ENCODE data around the gene MPEG1.

Gene MPEG1

DNA sequence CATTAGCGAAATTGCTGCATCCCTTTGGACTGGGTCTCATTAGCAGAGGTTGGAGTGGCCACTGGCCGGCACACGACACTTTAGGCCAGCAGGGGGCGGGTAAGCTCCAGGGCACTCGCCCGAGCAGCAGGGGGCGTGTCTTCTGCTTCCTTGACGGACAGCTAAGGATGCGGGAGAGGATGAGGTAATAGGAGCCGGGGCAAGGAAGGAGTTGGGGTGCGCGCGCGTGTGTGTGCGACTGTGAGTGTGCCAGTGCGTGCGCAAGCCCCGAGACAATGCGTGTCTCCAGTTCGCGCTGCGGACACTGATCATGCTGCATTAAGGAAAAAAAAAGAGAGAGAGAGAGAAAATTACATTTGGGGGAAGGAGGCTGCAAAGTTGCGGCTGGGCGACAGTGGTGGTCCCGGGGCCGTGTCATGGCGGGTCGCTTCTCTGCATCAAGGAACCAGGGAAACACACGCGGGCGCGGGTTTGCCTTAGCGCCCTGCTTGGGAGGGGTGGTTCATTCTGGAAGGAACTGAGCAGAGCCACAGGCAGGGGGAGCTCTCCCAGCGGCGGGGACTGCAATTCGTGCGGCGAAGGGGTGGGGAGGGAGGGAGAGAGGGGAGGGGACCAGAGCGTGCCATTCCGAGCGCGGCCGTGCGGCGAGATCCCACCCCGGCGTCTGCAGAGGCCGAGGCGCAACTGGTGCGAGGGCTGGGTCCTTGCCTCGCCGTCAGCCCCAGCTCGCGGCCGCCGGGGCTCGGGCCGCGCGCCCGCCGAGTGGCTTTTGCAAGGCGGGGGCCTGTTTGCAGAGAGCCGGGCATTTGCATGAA is 41.0 kb downstream of the MPEG1 start, which contains the start of gene DTX4:
TSS of gene DTX4 (plus strand) at position 625 of the 815 bp plus-strand sequence. CDS start 464 bp downstream, outside the sequence.
- H3K36me3 ChIP-seq, result peaks cover 0 to 12% (median 0%) of the 10 kb centered on the region in 11 experiments; a peak in 4 of 22 replicates
- peaks cover 21 to 35% (median 31%) of the 10 kb centered on the region in 11 experiments for H3K27me3 ChIP-seq
- H3K4me3 ChIP-seq, result peak within 1 kb of the TSS; percentile 61 to 82 (median 74)
- peak within 1 kb of the TSS; percentile 69 to 82 (median 80) for H3K9ac ChIP-seq
- no peak for TF ChIP-seq Cebpa-rat (IDR thresholded peaks at IDR 0.05)
- peak within 1 kb of the TSS; percentile 93 to 100 (median 99) for H3K4me2 ChIP-seq
- peaks cover 0 to 31% (median 8%) of the 10 kb centered on the region in 11 experiments; a peak in 7 of 22 replicates for H4K20me1 ChIP-seq
- H3K27ac ChIP-seq, result peak within 1 kb of the TSS in 10 of 11 experiments; percentile 56 to 80 (median 75); a peak in 21 of 22 replicates
- H3K4me1 ChIP-seq, result peaks cover 14 to 34% (median 29%) of the 10 kb centered on the region in 10 experiments; a peak in 19 of 20 replicates
- no peaks in the 10 kb centered on the region for H3K9me3 ChIP-seq (replicated peaks in 1 of 11)

DNA sequence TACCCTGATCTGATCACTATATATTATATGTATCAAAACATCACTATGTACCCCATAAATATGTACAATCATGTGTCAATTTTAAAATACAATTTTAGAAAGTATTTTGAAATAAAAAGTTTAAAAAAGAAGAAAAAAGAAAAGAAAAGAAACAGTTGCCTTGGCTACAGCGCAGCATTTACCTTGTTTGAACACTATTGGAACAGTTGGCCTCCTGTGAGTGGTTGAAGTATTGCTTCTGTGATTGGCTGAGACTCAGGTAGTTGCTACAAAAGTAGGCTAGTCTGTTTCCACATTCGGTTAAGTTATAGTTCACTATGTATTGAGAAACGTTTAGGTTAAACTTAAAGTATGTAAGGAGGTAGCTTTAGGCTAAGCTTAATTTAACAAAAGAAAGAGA is 48.7 kb downstream of the MPEG1 start:
- H3K9ac ChIP-seq, result no peak overlapping the region
- H4K20me1 ChIP-seq, result no peaks in the 10 kb centered on the region
- no peak overlapping the region for H3K27ac ChIP-seq
- no peaks in the 10 kb centered on the region for H3K9me3 ChIP-seq (replicated peaks in 1 of 11)
- H3K27me3 ChIP-seq, result no peaks in the 10 kb centered on the region
- H3K4me3 ChIP-seq, result no peak overlapping the region
- H3K4me1 ChIP-seq, result peaks cover 0 to 3% (median 1%) of the 10 kb centered on the region in 10 experiments; a peak in 11 of 20 replicates
- TF ChIP-seq Cebpa-rat (IDR thresholded peaks at IDR 0.05), result no peak
- H3K36me3 ChIP-seq, result no peaks in the 10 kb centered on the region
- H3K4me2 ChIP-seq, result no peak overlapping the region
